Thoracic aorta (tissue), 2 donors: ENCODE measurements around the gene ALLC. TPM values are rescaled to one million over a fixed set of nuclear protein-coding genes. Genes with fewer than 3 reads are reported as not detected.

Experiments
- ATAC-seq: fragments of 150-250 bp; one replicate; pipeline ENCODE4 v1.8.0; 2017; ENCODE audit warnings: low read depth; ENCODE audit not compliant: insufficient number of reproducible peaks, low FRiP score
- DNase-seq: peaks from one replicate; pipeline ENCODE4 v3.0.0-alpha.2; 2020; ENCODE audit warnings: low spot score
- H3K27ac ChIP-seq, 2 donors: fragments of 200-600 bp; sonication (generic); 1 replicate in 1 of 2; 2 replicates in 1 of 2; pipeline ENCODE4 v1.5.1; 2016; ENCODE audit warnings: mild to moderate bottlenecking in 2 of 2, moderate library complexity in 2 of 2
- H3K27me3 ChIP-seq: fragments of 200-600 bp; sonication (generic); replicated peaks from 2 replicates; pipeline ENCODE4 v1.6.0; 2016; ENCODE audit warnings: mild to moderate bottlenecking; ENCODE audit not compliant: insufficient read depth
- H3K36me3 ChIP-seq: fragments of 200-600 bp; sonication (generic); one replicate; pipeline ENCODE4 v1.5.1; 2016
- H3K4me1 ChIP-seq, 2 donors: fragments of 200-600 bp; sonication (generic); 1 replicate in 1 of 2; 2 replicates in 1 of 2; pipeline versions ENCODE4 v1.5.1 to v1.6.0; 2016; ENCODE audit warnings: low read depth in 2 of 2, mild to moderate bottlenecking in 1 of 2; ENCODE audit not compliant: control insufficient read depth in 1 of 2
- H3K4me3 ChIP-seq: fragments of 200-600 bp; sonication (generic); 2 replicates; pipeline ENCODE4 v1.5.1; 2016; ENCODE audit warnings: mild to moderate bottlenecking
- H3K9me3 ChIP-seq: fragments of 200-600 bp; sonication (generic); 2 replicates; pipeline ENCODE4 v1.5.1; 2016
- total RNA-seq, 2 donors: library from RNA; depleted of rRNA; stranded (reverse); fragments of >200 nt; gene quantifications; one replicate each; pipeline versions ENCODE4 v1.1.0 to v1.2.3, GENCODE V29; 2016
- TF ChIP-seq, protein P1 (sequence below): fragments of 200-600 bp; sonication (generic); IDR thresholded peaks from one replicate; pipeline ENCODE4 v1.5.1; 2019; ENCODE audit warnings: antibody characterized with exemption

Gene ALLC
- total RNA-seq, 2 donors from 2014 or later, result 1.1 TPM; not detected in 1

DNA sequence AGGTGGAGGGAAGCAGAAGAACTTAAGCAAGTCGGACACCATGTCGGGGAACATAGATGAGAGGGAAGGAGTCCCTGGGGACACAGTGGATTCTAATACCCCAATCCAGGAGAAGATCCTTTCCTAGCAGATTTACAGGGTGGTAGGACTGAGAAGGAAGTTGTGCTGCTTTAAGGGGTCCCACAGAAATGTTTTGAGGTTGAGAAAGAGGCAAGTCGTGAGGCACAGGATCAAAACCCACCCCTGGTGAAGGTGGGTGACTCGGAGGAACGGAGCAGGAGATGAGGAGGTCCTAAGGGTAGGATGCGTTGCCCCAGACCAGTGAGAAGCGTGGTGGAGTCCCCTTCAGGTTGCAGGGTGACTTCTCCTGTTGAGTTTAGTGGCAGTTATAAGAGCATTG, 78.1 kb downstream of the ALLC start:
- Histone ChIP-seq H3K4me3 (no peak overlapping the region), H3K9me3 (no peaks in the 10 kb centered on the region), H3K27me3 (no peaks in the 10 kb centered on the region), H3K27ac (no peak overlapping the region), H3K4me1 (no peaks in the 10 kb centered on the region), H3K36me3 (no peaks in the 10 kb centered on the region)
- DNase-seq, result no peak
- no peak for ATAC-seq
- TF ChIP-seq, protein P1, sequence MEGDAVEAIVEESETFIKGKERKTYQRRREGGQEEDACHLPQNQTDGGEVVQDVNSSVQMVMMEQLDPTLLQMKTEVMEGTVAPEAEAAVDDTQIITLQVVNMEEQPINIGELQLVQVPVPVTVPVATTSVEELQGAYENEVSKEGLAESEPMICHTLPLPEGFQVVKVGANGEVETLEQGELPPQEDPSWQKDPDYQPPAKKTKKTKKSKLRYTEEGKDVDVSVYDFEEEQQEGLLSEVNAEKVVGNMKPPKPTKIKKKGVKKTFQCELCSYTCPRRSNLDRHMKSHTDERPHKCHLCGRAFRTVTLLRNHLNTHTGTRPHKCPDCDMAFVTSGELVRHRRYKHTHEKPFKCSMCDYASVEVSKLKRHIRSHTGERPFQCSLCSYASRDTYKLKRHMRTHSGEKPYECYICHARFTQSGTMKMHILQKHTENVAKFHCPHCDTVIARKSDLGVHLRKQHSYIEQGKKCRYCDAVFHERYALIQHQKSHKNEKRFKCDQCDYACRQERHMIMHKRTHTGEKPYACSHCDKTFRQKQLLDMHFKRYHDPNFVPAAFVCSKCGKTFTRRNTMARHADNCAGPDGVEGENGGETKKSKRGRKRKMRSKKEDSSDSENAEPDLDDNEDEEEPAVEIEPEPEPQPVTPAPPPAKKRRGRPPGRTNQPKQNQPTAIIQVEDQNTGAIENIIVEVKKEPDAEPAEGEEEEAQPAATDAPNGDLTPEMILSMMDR, result no peak

DNA sequence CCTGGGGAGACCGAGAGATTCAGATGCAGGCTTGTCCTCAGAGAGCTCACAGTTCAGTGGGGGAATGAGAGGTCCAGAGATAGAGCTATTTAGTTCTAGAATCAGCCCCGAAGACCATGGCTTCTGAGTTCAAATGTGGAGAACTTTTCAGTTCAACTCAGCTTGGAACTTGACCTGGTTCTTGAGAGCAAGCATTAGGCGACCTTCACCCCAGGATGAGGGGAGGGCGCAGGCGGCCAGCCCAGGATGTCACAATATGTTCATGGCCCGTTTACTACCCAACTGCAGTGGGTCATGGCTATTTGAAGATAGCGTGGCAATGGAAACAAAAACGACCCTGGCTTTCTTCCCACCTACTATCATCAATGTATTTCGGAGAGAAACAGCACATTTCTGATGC, 79.1 kb downstream of the ALLC start:
- Histone ChIP-seq H3K4me3 (no peak overlapping the region), H3K36me3 (no peaks in the 10 kb centered on the region), H3K27ac (no peak overlapping the region), H3K4me1 (no peaks in the 10 kb centered on the region), H3K27me3 (no peaks in the 10 kb centered on the region), H3K9me3 (no peaks in the 10 kb centered on the region)
- TF ChIP-seq, protein P1, result no peak
- ATAC-seq (no peak), DNase-seq (no peak)

DNA sequence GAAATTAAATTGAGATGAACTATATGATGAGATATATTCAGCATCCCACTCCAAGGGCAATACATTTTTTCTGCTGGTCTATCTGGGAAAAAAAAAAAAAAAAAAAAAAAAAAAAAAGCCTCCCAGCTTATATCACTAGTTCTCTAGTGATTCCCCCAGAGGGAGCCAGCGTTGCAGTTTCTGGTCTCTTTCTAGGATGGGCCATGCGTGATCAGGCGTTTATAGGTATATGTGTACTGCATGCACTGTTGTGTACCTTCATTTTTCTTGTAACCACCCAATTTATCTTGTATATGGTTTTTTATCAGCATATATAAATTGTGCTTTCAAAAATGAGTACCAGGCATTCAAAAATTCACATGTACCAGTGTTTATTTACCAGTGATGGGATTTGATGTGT, 80.5 kb downstream of the ALLC start:
- Histone ChIP-seq H3K36me3 (no peaks in the 10 kb centered on the region), H3K9me3 (no peaks in the 10 kb centered on the region), H3K4me3 (no peak overlapping the region), H3K27ac (no peak overlapping the region), H3K27me3 (no peaks in the 10 kb centered on the region), H3K4me1 (no peaks in the 10 kb centered on the region)
- ATAC-seq (no peak), DNase-seq (no peak)
- TF ChIP-seq, protein P1, result no peak

DNA sequence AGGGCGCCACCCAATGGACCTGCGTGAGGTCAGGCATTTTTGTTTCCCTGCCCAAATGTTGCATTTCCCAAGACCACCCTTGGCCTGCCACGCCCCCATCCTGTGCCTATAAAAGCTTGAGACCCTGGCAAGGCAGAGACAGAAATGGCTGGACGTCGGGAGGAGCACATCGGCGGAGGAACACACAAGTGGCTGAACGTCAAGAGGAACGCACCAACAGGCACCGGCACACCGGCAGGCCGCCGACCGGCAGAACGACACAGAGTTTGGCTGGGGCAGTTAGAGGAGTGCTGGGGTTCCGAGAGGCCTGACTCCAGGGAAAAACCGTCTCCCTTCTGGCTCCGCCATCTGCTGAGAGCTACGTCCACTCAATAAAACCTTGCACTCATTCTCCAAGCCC, 81.3 kb downstream of the ALLC start:
- TF ChIP-seq, protein P1, result no peak
- Histone ChIP-seq H3K4me1 (no peaks in the 10 kb centered on the region), H3K27me3 (no peaks in the 10 kb centered on the region), H3K4me3 (no peak overlapping the region), H3K27ac (no peak overlapping the region), H3K36me3 (no peaks in the 10 kb centered on the region), H3K9me3 (no peaks in the 10 kb centered on the region)
- ATAC-seq (no peak), DNase-seq (no peak)

DNA sequence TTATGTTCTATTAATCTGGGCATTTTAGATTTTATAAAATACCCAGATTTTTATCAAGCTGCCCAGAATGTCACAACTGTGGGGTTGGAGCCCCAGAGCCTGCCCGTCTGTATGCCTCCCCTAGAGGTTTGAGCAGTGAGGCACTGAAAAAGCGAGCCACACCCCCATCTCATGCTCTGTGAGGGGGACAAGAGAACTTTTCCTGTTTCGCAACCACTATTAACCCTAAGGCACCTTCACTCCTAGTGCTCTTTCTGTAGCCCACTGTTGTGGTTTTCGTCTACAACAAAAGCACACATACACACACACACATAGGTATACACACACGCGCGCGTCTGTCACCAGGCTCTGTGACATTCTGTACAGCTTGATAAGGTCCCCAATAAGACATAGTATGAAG, 83.4 kb downstream of the ALLC start:
- TF ChIP-seq, protein P1, result no peak
- no peak overlapping the region for H3K4me3 ChIP-seq
- ATAC-seq (no peak), DNase-seq (no peak)
- H3K27me3 ChIP-seq, result no peaks in the 10 kb centered on the region
- H3K4me1 ChIP-seq, result no peaks in the 10 kb centered on the region
- H3K36me3 ChIP-seq, result no peaks in the 10 kb centered on the region
- H3K27ac ChIP-seq, result no peak overlapping the region
- H3K9me3 ChIP-seq, result no peaks in the 10 kb centered on the region
